C4-2B (cell line): Measurements from ENCODE around the gene IL20.

ENCODE experiments used
- CTCF ChIP-seq: fragments of 450-650 bp; conservative IDR thresholded peaks from 2 replicates; pipeline ENCODE4 v1.5.1; 2017; ENCODE audit warnings: mild to moderate bottlenecking
- ZFX ChIP-seq: fragments of 450-650 bp; IDR thresholded peaks from 2 replicates; pipeline ENCODE4 v1.6.1; 2017

GRCh38 chr1:206912445-206913095, 47.1 kb downstream of the IL20 start:
- TF ChIP-seq CTCF (peak; percentile 91), ZFX (no peak)
